Astrocyte of the cerebellum (primary cell): ENCODE data around the gene TRAF1.

ENCODE experiments used
- DNase-seq: peaks from one replicate; pipeline ENCODE4 v3.0.0-alpha.2; 2011; ENCODE audit warnings: low read depth
- H3K4me3 ChIP-seq: 2 replicates; pipeline ENCODE4 v1.5.1; 2011; ENCODE audit warnings: mild to moderate bottlenecking, low read depth, low read length, moderate library complexity
- in situ Hi-C: cut with HindIII; loops from 2 replicates; pipeline ENCODE4 v1.10.0; 2017; ENCODE audit warnings: low sequenced_read_pairs
- TF ChIP-seq, protein P1 (sequence below): IDR thresholded peaks from 2 replicates; pipeline ENCODE4 v1.5.1; 2012; ENCODE audit warnings: low read length, low read depth, moderate library complexity, mild to moderate bottlenecking; ENCODE audit errors: missing control alignments

Gene TRAF1

DNA sequence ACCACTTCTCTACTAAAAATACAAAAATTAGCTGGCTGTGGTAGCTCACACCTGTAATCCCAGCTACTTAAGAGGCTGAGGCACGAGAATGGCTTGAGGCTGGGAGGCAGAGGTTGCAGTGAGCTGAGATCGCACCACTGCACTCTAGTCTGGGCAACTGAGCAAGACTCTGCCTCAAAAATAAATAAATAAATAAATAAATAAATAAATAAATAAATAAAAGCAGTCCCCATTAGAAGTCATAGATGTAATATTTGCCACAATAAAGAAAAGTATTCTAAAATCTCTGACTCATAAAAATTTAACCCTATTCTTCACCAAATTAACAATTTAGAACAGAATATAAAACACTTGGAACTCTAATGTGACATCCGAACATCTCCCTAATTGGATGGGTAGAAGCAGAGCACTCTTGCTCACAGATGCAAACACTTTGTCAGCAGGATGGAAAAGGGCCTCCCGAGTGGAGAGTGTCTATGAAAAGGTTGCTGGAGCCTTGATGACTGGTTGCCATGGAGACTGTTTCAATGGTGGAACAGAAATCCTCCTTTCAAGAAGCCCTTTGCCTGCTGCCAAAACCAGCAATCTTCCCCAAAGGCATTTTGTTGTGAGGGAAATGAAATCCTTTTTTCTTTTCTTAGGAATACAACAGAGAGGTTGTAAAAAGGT, 38.9 kb upstream of the TRAF1 start:
- TF ChIP-seq, protein P1, sequence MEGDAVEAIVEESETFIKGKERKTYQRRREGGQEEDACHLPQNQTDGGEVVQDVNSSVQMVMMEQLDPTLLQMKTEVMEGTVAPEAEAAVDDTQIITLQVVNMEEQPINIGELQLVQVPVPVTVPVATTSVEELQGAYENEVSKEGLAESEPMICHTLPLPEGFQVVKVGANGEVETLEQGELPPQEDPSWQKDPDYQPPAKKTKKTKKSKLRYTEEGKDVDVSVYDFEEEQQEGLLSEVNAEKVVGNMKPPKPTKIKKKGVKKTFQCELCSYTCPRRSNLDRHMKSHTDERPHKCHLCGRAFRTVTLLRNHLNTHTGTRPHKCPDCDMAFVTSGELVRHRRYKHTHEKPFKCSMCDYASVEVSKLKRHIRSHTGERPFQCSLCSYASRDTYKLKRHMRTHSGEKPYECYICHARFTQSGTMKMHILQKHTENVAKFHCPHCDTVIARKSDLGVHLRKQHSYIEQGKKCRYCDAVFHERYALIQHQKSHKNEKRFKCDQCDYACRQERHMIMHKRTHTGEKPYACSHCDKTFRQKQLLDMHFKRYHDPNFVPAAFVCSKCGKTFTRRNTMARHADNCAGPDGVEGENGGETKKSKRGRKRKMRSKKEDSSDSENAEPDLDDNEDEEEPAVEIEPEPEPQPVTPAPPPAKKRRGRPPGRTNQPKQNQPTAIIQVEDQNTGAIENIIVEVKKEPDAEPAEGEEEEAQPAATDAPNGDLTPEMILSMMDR = no peak

DNA sequence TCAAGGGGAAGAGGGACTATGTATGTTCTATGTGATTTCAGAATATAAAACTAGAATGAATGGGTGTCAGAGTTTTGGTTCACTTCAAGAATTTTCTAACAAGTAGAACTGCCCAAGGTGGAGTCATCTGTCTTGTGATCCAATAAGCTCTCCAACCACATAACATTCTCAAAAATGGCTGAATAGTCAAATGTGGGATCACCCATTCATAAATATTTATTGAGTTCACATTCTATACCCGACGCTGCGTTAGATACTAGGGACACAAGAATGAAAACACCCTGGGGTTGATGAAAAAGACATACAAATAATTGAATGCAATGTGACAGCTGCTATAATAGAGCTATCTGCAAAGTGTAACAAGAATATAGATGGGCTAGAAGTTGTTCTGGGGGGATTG, 35.3 kb upstream of the TRAF1 start:
- H3K4me3 ChIP-seq = no peak overlapping the region
- in situ Hi-C loops = no loop called here
- no peak for DNase-seq
- TF ChIP-seq, protein P1 = no peak

More for the DNA sequence above, 38.9 kb upstream of the TRAF1 start:
- in situ Hi-C loops = no loop called here
- DNase-seq = no peak
- no peak overlapping the region for H3K4me3 ChIP-seq

DNA sequence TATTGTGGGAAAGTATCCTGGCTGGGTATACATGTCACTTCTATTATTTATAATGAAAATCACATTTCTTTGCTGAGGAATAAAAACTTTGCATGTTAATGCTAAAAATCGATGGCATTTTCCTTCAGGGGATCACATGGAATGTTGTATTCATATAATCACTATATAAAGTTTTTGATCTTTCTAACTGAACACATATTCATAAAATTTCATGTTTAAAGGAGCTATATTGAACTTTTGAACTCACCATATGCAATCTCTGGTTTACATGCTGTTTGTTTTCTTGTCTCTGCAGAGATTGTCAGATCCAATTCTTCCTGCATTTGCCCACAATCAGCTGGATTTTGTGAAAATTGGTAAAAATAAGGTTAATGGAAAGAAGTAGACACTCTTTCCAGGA, 33.4 kb upstream of the TRAF1 start:
- TF ChIP-seq, protein P1 = no peak
- in situ Hi-C loops = no loop called here
- DNase-seq = no peak
- H3K4me3 ChIP-seq = no peak overlapping the region

DNA sequence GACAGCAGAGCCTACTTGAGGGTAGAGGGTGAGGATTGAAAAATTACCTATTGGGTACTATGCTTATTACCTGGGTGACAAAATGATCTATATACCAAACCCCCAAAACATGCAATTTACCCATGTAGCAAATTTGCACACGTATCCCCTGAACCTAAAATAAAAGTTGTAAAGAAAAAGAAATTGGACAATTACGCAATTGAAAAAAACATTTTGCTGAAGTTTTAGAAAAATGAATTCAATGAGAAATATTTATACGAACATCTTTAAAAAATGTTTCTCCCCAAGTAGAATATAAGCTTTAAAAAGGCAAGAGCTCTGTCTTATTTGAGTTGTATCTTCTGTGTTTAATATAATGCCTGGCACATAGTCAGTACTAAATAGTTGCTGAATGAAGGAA, 30.3 kb upstream of the TRAF1 start:
- in situ Hi-C loops = no loop called here
- DNase-seq = no peak
- H3K4me3 ChIP-seq = no peak overlapping the region
- TF ChIP-seq, protein P1 = no peak

DNA sequence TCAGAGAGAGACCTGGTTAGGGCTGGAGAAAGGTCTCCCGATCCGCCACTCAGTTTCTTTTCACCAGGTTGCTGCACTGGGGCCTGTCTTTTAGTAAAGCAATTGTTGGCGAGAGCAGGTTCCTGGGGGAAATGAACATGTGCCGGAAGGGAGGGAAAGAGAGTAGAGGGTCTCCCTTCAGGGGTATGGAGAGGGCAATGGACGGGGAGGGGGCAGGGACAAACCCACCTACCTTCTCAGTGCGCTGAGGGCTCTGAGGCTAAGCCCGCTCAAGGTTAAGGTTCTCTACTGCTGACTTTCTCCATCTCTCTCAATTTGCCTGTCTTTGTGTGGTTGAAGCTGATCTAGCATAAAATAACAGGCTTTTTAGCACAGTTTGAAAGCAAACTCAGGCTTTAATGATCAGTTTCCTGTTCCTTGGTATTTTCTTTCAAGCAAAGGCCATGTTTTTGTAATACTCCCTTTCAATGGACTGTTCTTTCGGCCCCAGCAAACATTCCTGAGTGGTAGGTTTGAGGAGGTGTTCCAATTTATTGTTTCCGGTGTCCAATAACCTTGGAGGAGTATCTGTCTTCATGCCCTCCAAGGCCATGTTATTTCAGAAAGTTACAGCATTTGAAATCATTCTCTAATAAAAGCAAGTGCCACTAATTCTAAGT, 25.5 kb upstream of the TRAF1 start:
- in situ Hi-C loops = no loop called here
- TF ChIP-seq, protein P1 = no peak
- DNase-seq = no peak
- no peak overlapping the region for H3K4me3 ChIP-seq

DNA sequence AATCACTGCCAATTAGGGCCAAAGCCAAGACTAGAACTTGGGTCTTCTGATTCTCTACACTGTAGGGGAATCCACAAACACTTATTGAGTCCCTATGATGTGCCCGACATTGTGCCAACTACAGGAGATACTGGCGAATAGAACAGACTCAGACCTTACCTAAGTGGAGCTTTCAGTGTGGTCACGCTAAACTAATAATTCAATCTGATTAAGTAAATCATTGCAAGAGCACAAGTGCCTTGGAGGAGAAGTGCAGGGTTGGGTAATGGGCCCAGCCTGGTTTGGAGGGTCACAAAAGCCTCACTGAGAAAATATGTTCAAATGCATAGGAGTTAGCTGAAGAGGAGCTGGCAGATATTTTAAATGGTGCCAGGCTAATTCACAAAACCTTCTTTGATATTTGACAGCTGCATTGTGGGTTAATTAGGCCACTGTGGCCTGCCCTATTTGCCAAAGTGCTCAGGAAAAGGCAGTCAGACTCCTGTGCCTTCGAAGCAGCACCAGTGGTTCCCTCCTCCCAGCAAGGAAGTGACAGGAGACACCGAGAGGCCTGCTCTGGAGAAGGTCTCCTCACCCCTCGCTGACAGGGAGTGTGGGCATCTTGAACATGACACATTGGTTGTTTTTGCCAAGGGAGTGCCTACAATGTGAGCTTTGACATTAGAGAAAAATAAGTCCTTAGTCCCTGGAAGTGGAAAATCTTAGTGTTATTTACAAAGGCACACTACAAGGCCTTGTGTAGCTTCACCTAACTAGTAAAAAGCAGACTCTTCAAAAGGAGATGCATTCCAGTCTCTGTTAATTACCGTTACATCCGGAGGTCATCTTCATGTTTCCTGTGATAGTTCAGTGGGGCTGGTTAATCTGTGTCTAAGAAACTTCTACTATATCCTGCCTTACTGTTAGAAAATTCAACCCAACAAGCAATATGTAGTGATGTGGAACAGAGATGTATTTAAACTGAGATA, 24.1 kb upstream of the TRAF1 start:
- TF ChIP-seq, protein P1 = no peak
- no peak overlapping the region for H3K4me3 ChIP-seq
- DNase-seq = no peak
- in situ Hi-C loops = no loop called here
